Stimulated activated effector memory CD8-positive, alpha-beta T cell treated with anti-CD3 and anti-CD28 coated beads, Interleukin-12 subunit alpha, Interleukin-12 subunit beta, amount 100 ng/mL, for 72 hours (primary cell): ENCODE measurements around the gene SORBS2.

Source experiments
- ATAC-seq: fragments of 150-1000 bp; cut with Tn5 transposase; 2 replicates; pipeline ENCODE4 v1.10.0; 2021
- DNase-seq, 2 donors: peaks; one replicate each; pipeline ENCODE4 v3.0.0; 2021 to 2022; ENCODE audit warnings: low spot score in 2 of 2
- H3K27ac Mint-ChIP-seq: one replicate; pipeline ENCODE4 v1.8.0; 2022; ENCODE audit warnings: mild to moderate bottlenecking, mixed read lengths
- H3K36me3 Mint-ChIP-seq: one replicate; pipeline ENCODE4 v1.8.0; 2022; ENCODE audit warnings: mild to moderate bottlenecking, mixed read lengths
- H3K4me1 Mint-ChIP-seq: one replicate; pipeline ENCODE4 v1.8.0; 2022; ENCODE audit warnings: mixed read lengths
- H3K4me3 Mint-ChIP-seq: one replicate; pipeline ENCODE4 v1.8.0; 2022; ENCODE audit warnings: mild to moderate bottlenecking, mixed read lengths
- H3K9me3 Mint-ChIP-seq: one replicate; pipeline ENCODE4 v1.8.0; 2022; ENCODE audit warnings: mixed read lengths

The SORBS2 gene

GRCh38 chr4:185774131-185774653 is 37.8 kb downstream of the SORBS2 start:
- DNase-seq (no peak), ATAC-seq (no peak)
- no peak overlapping the region for H3K27ac Mint-ChIP-seq
- peaks cover 2% of the 10 kb centered on the region for H3K9me3 Mint-ChIP-seq
- H3K4me1 Mint-ChIP-seq: no peaks in the 10 kb centered on the region
- H3K36me3 Mint-ChIP-seq: no peaks in the 10 kb centered on the region
- no peak overlapping the region for H3K4me3 Mint-ChIP-seq

- no peak overlapping the region for H3K27ac Mint-ChIP-seq
- no peaks in the 10 kb centered on the region for H3K4me1 Mint-ChIP-seq
- no peak overlapping the region for H3K4me3 Mint-ChIP-seq
- ATAC-seq: no peak
- H3K36me3 Mint-ChIP-seq: no peaks in the 10 kb centered on the region
- no peak for DNase-seq
- H3K9me3 Mint-ChIP-seq: peaks cover 2% of the 10 kb centered on the region
Observed at GRCh38 chr4:185773419-185773818, 38.6 kb downstream of the SORBS2 start.

- DNase-seq: no peak
- no peaks in the 10 kb centered on the region for H3K36me3 Mint-ChIP-seq
- no peak overlapping the region for H3K27ac Mint-ChIP-seq
- no peak for ATAC-seq
- H3K4me1 Mint-ChIP-seq: no peaks in the 10 kb centered on the region
- H3K9me3 Mint-ChIP-seq: peaks cover 2% of the 10 kb centered on the region
- no peak overlapping the region for H3K4me3 Mint-ChIP-seq
Observed at GRCh38 chr4:185772391-185773093, 39.5 kb downstream of the SORBS2 start.

- DNase-seq (no peak), ATAC-seq (no peak)
- Mint-ChIP-seq H3K9me3 (peaks cover 2% of the 10 kb centered on the region), H3K36me3 (no peaks in the 10 kb centered on the region), H3K4me1 (no peaks in the 10 kb centered on the region), H3K27ac (no peak overlapping the region), H3K4me3 (no peak overlapping the region)
Observed at GRCh38 chr4:185771711-185772390, 40.1 kb downstream of the SORBS2 start.

DNA sequence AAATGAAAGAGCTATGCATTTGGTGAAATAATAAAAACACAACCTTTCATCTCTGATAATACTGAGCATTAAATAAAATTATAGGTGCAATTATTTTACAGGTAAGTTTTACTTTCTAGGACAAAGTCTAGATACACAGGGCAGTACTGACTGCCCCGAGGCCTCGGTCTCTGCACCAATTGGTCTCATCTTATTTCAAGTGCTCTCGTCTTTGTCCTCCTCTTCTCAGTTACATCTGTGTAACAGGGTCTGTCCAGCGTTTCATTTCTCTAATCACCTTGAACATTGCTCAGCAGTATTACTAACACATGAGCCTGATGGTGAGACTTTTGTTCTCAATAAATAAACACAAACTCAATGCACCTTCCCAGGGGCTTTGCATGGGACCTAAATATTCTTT is 44.5 kb downstream of the SORBS2 start:
- H3K27ac Mint-ChIP-seq: no peak overlapping the region
- no peaks in the 10 kb centered on the region for H3K4me1 Mint-ChIP-seq
- DNase-seq (no peak), ATAC-seq (no peak)
- no peaks in the 10 kb centered on the region for H3K36me3 Mint-ChIP-seq
- peaks cover 2% of the 10 kb centered on the region for H3K9me3 Mint-ChIP-seq
- no peak overlapping the region for H3K4me3 Mint-ChIP-seq

- Mint-ChIP-seq H3K9me3 (no peaks in the 10 kb centered on the region), H3K4me1 (no peaks in the 10 kb centered on the region), H3K27ac (no peak overlapping the region), H3K4me3 (no peak overlapping the region), H3K36me3 (no peaks in the 10 kb centered on the region)
- DNase-seq (no peak), ATAC-seq (no peak)
Observed at GRCh38 chr4:185764876-185765275, 47.1 kb downstream of the SORBS2 start.

DNA sequence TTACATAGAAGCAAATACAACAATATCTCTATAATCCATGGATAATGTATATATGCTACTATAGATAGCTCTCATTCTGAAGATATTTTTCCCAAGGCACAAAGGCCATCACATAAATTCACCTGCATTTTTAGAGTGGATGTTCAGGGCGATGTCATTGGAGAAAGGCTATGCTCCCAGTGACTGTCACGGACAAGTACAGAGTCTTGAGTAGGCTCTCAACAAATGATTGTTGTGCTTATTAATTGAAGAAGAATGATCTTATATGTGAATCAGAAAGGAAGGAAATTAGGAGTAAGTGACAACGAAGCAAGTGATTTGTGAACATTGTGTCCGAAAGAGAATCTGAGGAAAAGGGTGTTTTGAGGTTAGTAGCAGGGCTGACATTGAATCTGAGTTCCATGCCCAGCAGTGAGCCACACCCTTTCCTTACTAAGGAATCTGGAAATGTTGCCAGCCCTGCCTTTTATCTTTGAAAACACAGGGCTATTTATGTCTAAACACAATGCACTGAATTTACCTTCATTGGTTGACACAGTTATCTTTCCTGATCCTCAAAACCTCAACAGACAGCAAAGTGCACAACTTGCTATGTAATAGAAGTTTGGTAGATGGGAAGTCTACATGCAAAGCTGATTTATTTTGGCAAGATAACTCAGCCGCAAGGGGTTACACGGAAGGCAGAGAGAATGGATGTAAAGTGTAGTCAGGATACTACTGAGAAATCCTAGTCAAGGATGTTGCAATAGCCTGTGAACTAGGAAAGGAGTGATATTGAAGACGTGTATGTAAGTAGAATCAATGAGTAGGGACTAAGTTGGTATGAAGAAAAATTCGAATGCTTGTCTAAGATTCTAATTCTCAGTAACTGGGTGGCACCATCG is 50.4 kb downstream of the SORBS2 start:
- no peaks in the 10 kb centered on the region for H3K9me3 Mint-ChIP-seq
- ATAC-seq (no peak), DNase-seq (no peak)
- H3K27ac Mint-ChIP-seq: no peak overlapping the region
- no peak overlapping the region for H3K4me3 Mint-ChIP-seq
- no peaks in the 10 kb centered on the region for H3K4me1 Mint-ChIP-seq
- H3K36me3 Mint-ChIP-seq: no peaks in the 10 kb centered on the region

- Mint-ChIP-seq H3K4me3 (no peak overlapping the region), H3K4me1 (no peaks in the 10 kb centered on the region), H3K27ac (no peak overlapping the region), H3K36me3 (no peaks in the 10 kb centered on the region), H3K9me3 (no peaks in the 10 kb centered on the region)
- DNase-seq: no peak
- ATAC-seq: peak; percentile 24
Observed at GRCh38 chr4:185758807-185759206, 53.2 kb downstream of the SORBS2 start.

DNA sequence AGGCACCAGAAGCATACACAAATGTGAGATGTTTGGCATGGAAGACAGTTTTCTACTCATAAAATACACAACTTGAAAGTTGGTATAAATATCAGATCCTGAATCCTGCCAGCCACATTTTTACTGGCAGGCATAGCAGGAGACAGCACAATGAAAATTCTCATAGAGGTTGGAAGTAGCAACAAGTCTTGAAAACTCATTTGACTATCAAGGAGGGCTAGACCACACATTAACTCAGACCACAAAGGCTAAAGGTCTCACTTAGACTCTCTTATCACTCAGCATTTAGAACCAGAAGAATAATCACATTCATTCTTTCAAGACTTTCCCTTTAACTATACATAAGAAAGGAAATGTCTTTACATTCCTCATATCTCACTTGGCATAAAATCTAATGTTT is 56.5 kb downstream of the SORBS2 start:
- ATAC-seq: no peak
- DNase-seq: no peak
- peaks cover 5% of the 10 kb centered on the region for H3K9me3 Mint-ChIP-seq
- H3K27ac Mint-ChIP-seq: no peak overlapping the region
- no peaks in the 10 kb centered on the region for H3K4me1 Mint-ChIP-seq
- H3K4me3 Mint-ChIP-seq: no peak overlapping the region
- no peaks in the 10 kb centered on the region for H3K36me3 Mint-ChIP-seq

DNA sequence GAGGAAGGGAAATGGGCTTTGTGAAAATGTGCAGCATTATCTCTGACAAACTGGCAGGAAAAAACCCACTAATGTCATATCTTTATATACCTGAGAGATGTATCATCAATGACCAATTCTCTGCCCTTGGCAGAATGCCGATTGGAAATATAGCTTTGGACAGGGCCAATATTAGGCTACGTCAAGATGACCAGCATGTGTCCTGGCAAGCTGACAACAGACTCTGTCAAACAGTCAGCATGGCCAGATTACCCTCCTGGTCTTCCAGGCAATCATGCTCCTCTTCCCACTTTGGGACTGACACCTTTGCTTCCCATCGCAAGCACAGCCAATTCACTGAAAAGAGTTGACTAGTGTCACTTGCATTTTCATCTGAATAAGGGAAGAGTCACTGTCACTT is 57.0 kb downstream of the SORBS2 start:
- no peak overlapping the region for H3K4me3 Mint-ChIP-seq
- H3K9me3 Mint-ChIP-seq: peaks cover 5% of the 10 kb centered on the region
- no peaks in the 10 kb centered on the region for H3K36me3 Mint-ChIP-seq

DNA sequence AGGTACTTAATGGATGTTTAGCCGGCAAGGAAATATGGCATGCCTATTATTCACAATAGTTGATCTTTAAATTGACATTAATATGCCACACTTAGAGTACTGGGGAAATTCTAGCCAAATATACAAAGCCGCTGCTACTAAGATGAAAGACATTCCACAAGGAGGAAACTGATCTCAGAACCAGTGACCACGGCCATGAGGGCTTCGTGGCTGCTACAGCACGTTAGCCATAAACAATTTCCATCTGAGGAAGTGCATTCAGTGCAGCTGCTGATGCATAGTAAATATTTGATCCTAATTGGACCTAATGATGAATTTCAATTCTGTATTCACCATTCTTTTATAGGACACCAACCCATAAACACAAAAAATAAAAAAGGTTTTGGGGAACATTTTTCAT is 59.1 kb downstream of the SORBS2 start:
- DNase-seq: no peak
- Mint-ChIP-seq H3K9me3 (peaks cover 5% of the 10 kb centered on the region), H3K4me1 (no peaks in the 10 kb centered on the region), H3K4me3 (no peak overlapping the region), H3K36me3 (no peaks in the 10 kb centered on the region), H3K27ac (no peak overlapping the region)
- no peak for ATAC-seq

More for the DNA sequence above, 57.0 kb downstream of the SORBS2 start:
- no peak for ATAC-seq
- H3K4me1 Mint-ChIP-seq: no peaks in the 10 kb centered on the region
- peak in 1 of 2 donors; percentile 7 for DNase-seq
- H3K27ac Mint-ChIP-seq: no peak overlapping the region

DNA sequence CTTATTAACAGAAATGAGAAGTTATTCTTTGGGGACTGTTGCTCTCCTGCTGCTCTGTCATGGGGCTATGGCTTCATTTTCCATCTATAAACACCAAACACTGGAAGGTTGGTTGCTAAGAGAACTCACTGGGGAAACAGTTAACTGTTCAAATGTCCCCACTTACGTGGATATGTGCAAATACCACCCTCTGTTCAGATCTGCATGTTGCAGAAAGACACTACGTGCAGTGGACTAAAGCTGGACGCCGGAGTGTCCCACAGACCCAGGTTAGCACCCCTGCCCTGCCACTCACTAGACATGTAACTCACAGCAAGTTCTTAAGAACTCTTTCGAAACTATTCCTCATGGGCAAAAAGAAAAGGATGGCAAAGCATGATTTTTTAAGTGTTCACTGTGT is 62.1 kb downstream of the SORBS2 start:
- H3K4me1 Mint-ChIP-seq: no peaks in the 10 kb centered on the region
- ATAC-seq: no peak
- no peaks in the 10 kb centered on the region for H3K36me3 Mint-ChIP-seq
- H3K27ac Mint-ChIP-seq: no peak overlapping the region
- no peak overlapping the region for H3K4me3 Mint-ChIP-seq
- peaks cover 5% of the 10 kb centered on the region for H3K9me3 Mint-ChIP-seq
- peak in 1 of 2 donors; percentile 2 for DNase-seq

DNA sequence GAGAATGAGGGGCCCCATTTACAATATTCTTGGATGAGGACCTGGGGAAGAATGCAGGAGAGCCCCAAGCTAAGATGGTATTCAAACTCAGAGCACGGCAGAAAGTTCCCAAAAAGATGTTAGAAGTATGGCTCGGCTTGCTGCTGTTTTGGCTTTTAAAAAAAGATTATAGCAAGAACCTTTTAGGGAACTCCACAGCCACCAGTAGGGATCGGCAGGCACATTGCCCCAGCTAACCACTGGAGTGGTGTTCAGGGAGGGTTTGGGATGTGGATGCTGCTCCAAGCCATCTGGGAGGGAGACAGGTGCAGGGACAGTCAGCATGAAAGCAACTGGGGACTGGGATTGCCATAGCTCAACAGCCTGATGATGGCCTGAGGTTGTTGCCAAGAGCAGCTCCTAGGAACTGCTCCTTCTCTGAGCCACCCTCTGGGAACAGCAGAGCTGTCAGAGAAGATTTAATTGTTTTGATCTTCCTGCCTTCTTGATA is 63.0 kb downstream of the SORBS2 start:
- Mint-ChIP-seq H3K4me3 (no peak overlapping the region), H3K4me1 (no peaks in the 10 kb centered on the region), H3K27ac (no peak overlapping the region), H3K9me3 (peaks cover 5% of the 10 kb centered on the region), H3K36me3 (no peaks in the 10 kb centered on the region)
- DNase-seq: peak in 1 of 2 donors; percentile 2
- ATAC-seq: no peak

- Mint-ChIP-seq H3K36me3 (no peaks in the 10 kb centered on the region), H3K9me3 (no peaks in the 10 kb centered on the region), H3K27ac (no peak overlapping the region), H3K4me3 (no peak overlapping the region), H3K4me1 (no peaks in the 10 kb centered on the region)
- no peak for DNase-seq
- no peak for ATAC-seq
Observed at GRCh38 chr4:185745891-185746290, 66.1 kb downstream of the SORBS2 start.

GRCh38 chr4:185744946-185745345 is 67.0 kb downstream of the SORBS2 start:
- DNase-seq (no peak), ATAC-seq (peak; percentile 28)
- H3K9me3 Mint-ChIP-seq: no peaks in the 10 kb centered on the region
- H3K27ac Mint-ChIP-seq: no peak overlapping the region
- no peaks in the 10 kb centered on the region for H3K4me1 Mint-ChIP-seq
- no peak overlapping the region for H3K4me3 Mint-ChIP-seq
- no peaks in the 10 kb centered on the region for H3K36me3 Mint-ChIP-seq
